Right lung (tissue), 5 donors: ENCODE results near the gene KRT82. TPM values are rescaled to one million over a fixed set of nuclear protein-coding genes. Genes with fewer than 3 reads are reported as not detected.

Experiments used
- polyA plus RNA-seq, 5 donors: library from polyadenylated mRNA; unstranded; fragments of 120-200 nt; gene quantifications; one replicate each; pipeline versions ENCODE4 v1.2.1 to v1.2.3, GENCODE V29; 2013; ENCODE audit warnings: inconsistent platforms in 1 of 5, low replicate concordance in 1 of 5; ENCODE audit not compliant: insufficient read length in 5 of 5, insufficient read depth in 1 of 5

Gene KRT82
- polyA plus RNA-seq, 5 donors: not detected

Other genes with a start within 250 kb of the KRT82 start
- gene KRT80, start 214.3 kb downstream of the KRT82 start, polyA plus RNA-seq: 1 to 10 TPM in 2 of 5 donors, under 1 TPM in 3; 0.48 to 1.9 (median 0.90) TPM
- 10 to 100 TPM; 13.7 to 47.1 (median 24.3) TPM for gene KRT7, start 173.1 kb downstream of the KRT82 start, polyA plus RNA-seq
- under 1 TPM in 4 of 5 donors, not detected in 1; 0.08 to 0.24 (median 0.18) TPM for gene KRT86, start 131.7 kb downstream of the KRT82 start, polyA plus RNA-seq
- gene KRT81, start 114.8 kb downstream of the KRT82 start, polyA plus RNA-seq: under 1 TPM in 3 of 5 donors, not detected in 2; 0.11 to 0.24 (median 0.16) TPM
- gene KRT83, start 84.9 kb downstream of the KRT82 start, polyA plus RNA-seq: not detected
- under 1 TPM in 1 of 5 donors, not detected in 4; 0.06 TPM for gene KRT85, start 38.9 kb downstream of the KRT82 start, polyA plus RNA-seq
- gene KRT84, start 20.7 kb downstream of the KRT82 start, polyA plus RNA-seq: not detected
- not detected for gene KRT75, start 28.0 kb upstream of the KRT82 start, polyA plus RNA-seq
- gene KRT6B, start 45.8 kb upstream of the KRT82 start, polyA plus RNA-seq: not detected
- under 1 TPM in 1 of 5 donors, not detected in 4; 0.08 TPM for gene KRT6C, start 67.5 kb upstream of the KRT82 start, polyA plus RNA-seq
- under 1 TPM in 1 of 5 donors, not detected in 4; 0.20 TPM for gene KRT6A, start 86.9 kb upstream of the KRT82 start, polyA plus RNA-seq
- 1 to 10 TPM in 1 of 5 donors, under 1 TPM in 4; 0.29 to 1.0 (median 0.47) TPM for gene KRT5, start 114.1 kb upstream of the KRT82 start, polyA plus RNA-seq
- under 1 TPM in 3 of 5 donors, not detected in 2; 0.06 to 0.12 (median 0.08) TPM for gene KRT71, start 146.8 kb upstream of the KRT82 start, polyA plus RNA-seq
- gene KRT74, start 167.5 kb upstream of the KRT82 start, polyA plus RNA-seq: not detected
- gene KRT72, start 195.1 kb upstream of the KRT82 start, polyA plus RNA-seq: under 1 TPM; 0.09 to 0.46 (median 0.18) TPM
- under 1 TPM in 4 of 5 donors, not detected in 1; 0.10 to 0.19 (median 0.15) TPM for gene KRT73, start 212.2 kb upstream of the KRT82 start, polyA plus RNA-seq
- not detected for gene KRT2, start 245.9 kb upstream of the KRT82 start, polyA plus RNA-seq